HPDE6-E6E7 (cell line): Measurements from ENCODE around the gene CLASP1.
A peak's percentile ranks its signal among the peaks of the same experiment; 100 is the strongest.
"Not testable (repeated sequence)": the region's sequence is repeated elsewhere in the genome, so short reads cannot be mapped to it uniquely, and the experiment has no call there.

Experiments
- DNase-seq: peaks from one replicate; pipeline ENCODE4 v3.0.0; 2011; ENCODE audit warnings: missing footprints; ENCODE audit errors: extremely low spot score

Gene CLASP1

GRCh38 chr2:121617042-121617599, 32.1 kb downstream of the CLASP1 start:
- DNase-seq: no peak

GRCh38 chr2:121613774-121614173, 35.5 kb downstream of the CLASP1 start:
- no peak for DNase-seq

- DNase-seq: no peak
Measured at GRCh38 chr2:121613152-121613551, 36.1 kb downstream of the CLASP1 start.

GRCh38 chr2:121611730-121612705, 37.2 kb downstream of the CLASP1 start:
- no peak for DNase-seq

- DNase-seq: not testable (repeated sequence)
Measured at GRCh38 chr2:121611048-121611649, 38.1 kb downstream of the CLASP1 start.

- not testable (repeated sequence) for DNase-seq
Measured at GRCh38 chr2:121610487-121610874, 38.8 kb downstream of the CLASP1 start.

GRCh38 chr2:121608967-121609366, 40.3 kb downstream of the CLASP1 start:
- DNase-seq: no peak

GRCh38 chr2:121608367-121608766, 40.9 kb downstream of the CLASP1 start:
- no peak for DNase-seq

- no peak for DNase-seq
Measured at GRCh38 chr2:121605820-121606733, 43.2 kb downstream of the CLASP1 start.

- DNase-seq: no peak
Measured at GRCh38 chr2:121603185-121603584, 46.1 kb downstream of the CLASP1 start.

GRCh38 chr2:121599963-121600651, 49.2 kb downstream of the CLASP1 start:
- no peak for DNase-seq

- no peak for DNase-seq
Measured at GRCh38 chr2:121598087-121598486, 51.2 kb downstream of the CLASP1 start.

- DNase-seq: peak; percentile 41
Measured at GRCh38 chr2:121596221-121597080, 52.8 kb downstream of the CLASP1 start.

- DNase-seq: no peak
Measured at GRCh38 chr2:121595012-121595891, 54.0 kb downstream of the CLASP1 start.

GRCh38 chr2:121591199-121591598, 58.1 kb downstream of the CLASP1 start:
- no peak for DNase-seq

GRCh38 chr2:121588357-121588756, 60.9 kb downstream of the CLASP1 start:
- no peak for DNase-seq

- DNase-seq: no peak
Measured at GRCh38 chr2:121587131-121587530, 62.1 kb downstream of the CLASP1 start.

GRCh38 chr2:121584741-121585140, 64.5 kb downstream of the CLASP1 start:
- DNase-seq: no peak

GRCh38 chr2:121583555-121583954, 65.7 kb downstream of the CLASP1 start:
- no peak for DNase-seq
